H1 (cell line): ENCODE data around the gene UQCR10. TPM values are rescaled to one million over a fixed set of nuclear protein-coding genes. Genes with fewer than 3 reads are reported as not detected.

Experiments
- CTCF ChIA-PET: fragments of 300-600 bp; sonication (Branson Sonifier 250); formaldehyde crosslinking; loops from one replicate; lab custom pipeline; 2021; ENCODE audit not compliant: partially characterized antibody; lab: Charles Lee
- POLR2A ChIA-PET: fragments of 300-600 bp; sonication (Branson Sonifier 250); formaldehyde crosslinking; loops from one replicate; lab custom pipeline; 2021; ENCODE audit warnings: inconsistent platforms; ENCODE audit not compliant: partially characterized antibody; lab: Charles Lee
- DNase-seq, 2 experiments: peaks; one replicate each; pipeline versions ENCODE4 v3.0.0 to v3.0.0-alpha.2; 2010 to 2022; ENCODE audit warnings: low spot score in 2 of 2, low read depth in 1 of 2, mixed read lengths in 1 of 2
- FAIRE-seq: peaks from 2 replicates; lab custom pipeline; 2011; peaks lifted over from hg19 to GRCh38; lab: Jason Lieb, UNC
- H2AFZ ChIP-seq: 2 replicates; pipeline ENCODE4 v1.8.1; 2012; ENCODE audit warnings: low read length, inconsistent platforms
- H2AK5ac ChIP-seq: 2 replicates; pipeline ENCODE4 v1.6.1; 2013; ENCODE audit warnings: low read depth, low read length
- H2BK120ac ChIP-seq: replicated peaks from 2 replicates; pipeline ENCODE3; 2013; ENCODE audit warnings: low read depth, low read length, inconsistent platforms
- H2BK12ac ChIP-seq: 2 replicates; pipeline ENCODE4 v1.6.1; 2013; ENCODE audit warnings: low read depth, low read length
- H2BK15ac ChIP-seq: 2 replicates; pipeline ENCODE4 v1.6.1; 2013; ENCODE audit warnings: low read length
- H2BK20ac ChIP-seq: 2 replicates; pipeline ENCODE4 v1.6.1; 2013; ENCODE audit warnings: low read length
- H2BK5ac ChIP-seq: 2 replicates; pipeline ENCODE4 v1.6.1; 2013; ENCODE audit warnings: low read depth, low read length
- H3K14ac ChIP-seq: 2 replicates; pipeline ENCODE4 v1.6.1; 2013; ENCODE audit warnings: inconsistent platforms; ENCODE audit not compliant: insufficient read length
- H3K18ac ChIP-seq: 2 replicates; pipeline ENCODE4 v1.6.1; 2013; ENCODE audit warnings: low read length; ENCODE audit errors: extremely low read depth
- H3K23ac ChIP-seq: 2 replicates; pipeline ENCODE4 v1.6.1; 2013; ENCODE audit warnings: inconsistent platforms; ENCODE audit not compliant: insufficient read length
- H3K23me2 ChIP-seq: 2 replicates; pipeline ENCODE4 v1.6.1; 2013; ENCODE audit warnings: low read depth, low read length
- H3K27ac ChIP-seq: 2 replicates; pipeline ENCODE4 v1.6.1; 2011; ENCODE audit warnings: low read depth, low read length, inconsistent platforms
- H3K27me3 ChIP-seq, 4 experiments: replicated peaks in 1 of 4; 1 replicate in 1 of 4; 2 replicates in 3 of 4; pipeline versions ENCODE4 v1.6.1 to v1.8.1; 2011 to 2013; ENCODE audit warnings: low read length in 3 of 4, mild to moderate bottlenecking in 3 of 4, inconsistent platforms in 2 of 4, mixed read lengths in 2 of 4, moderate library complexity in 1 of 4; ENCODE audit not compliant: control insufficient read depth in 3 of 4, insufficient read depth in 3 of 4; ENCODE audit errors: extremely low read depth in 1 of 4
- H3K36me3 ChIP-seq, 4 experiments: 2 replicates each; pipeline versions ENCODE4 v1.6.1 to v1.8.1; 2011 to 2013; ENCODE audit warnings: mild to moderate bottlenecking in 4 of 4, low read length in 3 of 4, moderate library complexity in 2 of 4, control low read depth in 1 of 4, inconsistent platforms in 1 of 4; ENCODE audit not compliant: insufficient read depth in 4 of 4, control insufficient read depth in 2 of 4
- H3K4ac ChIP-seq: replicated peaks from 2 replicates; pipeline ENCODE3; 2013; ENCODE audit warnings: low read length, low read depth, mixed read lengths, inconsistent platforms; ENCODE audit not compliant: insufficient read length
- H3K4me1 ChIP-seq, 4 experiments: replicated peaks in 1 of 4; 1 replicate in 1 of 4; 2 replicates in 3 of 4; pipeline versions ENCODE4 v1.6.1 to v1.8.1; 2011 to 2013; ENCODE audit warnings: low read length in 3 of 4, inconsistent platforms in 2 of 4, mixed read lengths in 1 of 4; ENCODE audit not compliant: insufficient read depth in 4 of 4, control insufficient read depth in 3 of 4
- H3K4me2 ChIP-seq, 2 experiments: 2 replicates each; pipeline versions ENCODE4 v1.6.1 to v1.8.1; 2011 to 2013; ENCODE audit warnings: low read depth in 2 of 2, low read length in 2 of 2, control low read depth in 1 of 2, inconsistent platforms in 1 of 2, mild to moderate bottlenecking in 1 of 2; ENCODE audit not compliant: insufficient read depth in 1 of 2
- H3K4me3 ChIP-seq, 4 experiments: fragments of 200-600, 300-600 bp in 1 of 4; sonication (generic), shearing (Covaris generic), sonication (Bioruptor Twin) in 1 of 4; 2 replicates each; pipeline versions ENCODE4 v1.5.1 to v1.8.1; 2011 to 2016; ENCODE audit warnings: low read length in 4 of 4, low read depth in 3 of 4, control low read depth in 2 of 4, inconsistent platforms in 2 of 4, mild to moderate bottlenecking in 2 of 4, mixed read lengths in 1 of 4, moderate library complexity in 1 of 4; ENCODE audit not compliant: insufficient read depth in 2 of 4; ENCODE audit errors: extremely low read depth in 1 of 4
- H3K56ac ChIP-seq: replicated peaks from 2 replicates; pipeline ENCODE3; 2013; ENCODE audit warnings: low read depth, mild to moderate bottlenecking, mixed read lengths, low read length, inconsistent platforms; ENCODE audit not compliant: insufficient read length
- H3K79me1 ChIP-seq: 2 replicates; pipeline ENCODE4 v1.6.1; 2013; ENCODE audit warnings: low read depth, low read length, control low read depth
- H3K79me2 ChIP-seq, 2 experiments: 2 replicates each; pipeline versions ENCODE4 v1.6.1 to v1.8.1; 2012 to 2013; ENCODE audit warnings: low read length in 2 of 2, mild to moderate bottlenecking in 2 of 2, inconsistent platforms in 1 of 2; ENCODE audit not compliant: insufficient read depth in 2 of 2, control insufficient read depth in 1 of 2
- H3K9ac ChIP-seq, 4 experiments: replicated peaks in 1 of 4; 1 replicate in 1 of 4; 2 replicates in 3 of 4; pipeline versions ENCODE4 v1.6.1 to v1.8.1; 2011 to 2013; ENCODE audit warnings: low read depth in 3 of 4, low read length in 3 of 4, control low read depth in 2 of 4, mild to moderate bottlenecking in 2 of 4, moderate library complexity in 2 of 4, inconsistent platforms in 1 of 4; ENCODE audit errors: extremely low read depth in 1 of 4
- H3K9me3 ChIP-seq, 2 experiments: 2 replicates each; pipeline versions ENCODE4 v1.6.1 to v1.8.1; 2012 to 2013; ENCODE audit warnings: mild to moderate bottlenecking in 2 of 2, moderate library complexity in 2 of 2, control low read depth in 1 of 2, inconsistent platforms in 1 of 2, low read depth in 1 of 2, low read length in 1 of 2, mixed read lengths in 1 of 2; ENCODE audit not compliant: insufficient read depth in 2 of 2
- H4K20me1 ChIP-seq, 2 experiments: replicated peaks in 1 of 2; 2 replicates each; pipeline versions ENCODE3 to v1.8.1; 2011 to 2013; ENCODE audit warnings: inconsistent platforms in 2 of 2, low read length in 2 of 2, mild to moderate bottlenecking in 1 of 2; ENCODE audit not compliant: insufficient read depth in 2 of 2, control insufficient read depth in 1 of 2
- H4K5ac ChIP-seq: 2 replicates; pipeline ENCODE4 v1.6.1; 2013; ENCODE audit warnings: low read length, low read depth, mixed read lengths, inconsistent platforms; ENCODE audit not compliant: insufficient read length
- H4K8ac ChIP-seq: 2 replicates; pipeline ENCODE4 v1.8.0; 2013; ENCODE audit warnings: mild to moderate bottlenecking, moderate library complexity, low read length, inconsistent platforms; ENCODE audit not compliant: insufficient read depth; ENCODE audit errors: extremely low read depth
- H4K91ac ChIP-seq: replicated peaks from 2 replicates; pipeline ENCODE3; 2013; ENCODE audit warnings: low read length, mixed read lengths, inconsistent platforms; ENCODE audit not compliant: insufficient read length
- ASH2L ChIP-seq: fragments of 200-600, 300-600 bp; sonication (generic); IDR thresholded peaks from one replicate; pipeline ENCODE4 v1.7.1; 2017; ENCODE audit warnings: low read length
- GABPA ChIP-seq: IDR thresholded peaks from 2 replicates; pipeline ENCODE4 v1.6.1; 2011; ENCODE audit warnings: mild to moderate bottlenecking, low read length, moderate library complexity, borderline replicate concordance; ENCODE audit not compliant: insufficient read depth
- HDAC6 ChIP-seq: IDR thresholded peaks from one replicate; pipeline ENCODE4 v1.7.1; 2012; ENCODE audit warnings: low read depth, mild to moderate bottlenecking, inconsistent platforms, low read length, moderate library complexity
- KDM4A ChIP-seq: IDR thresholded peaks from one replicate; pipeline ENCODE4 v1.7.1; 2012; ENCODE audit warnings: low read depth, mild to moderate bottlenecking, moderate library complexity, low read length, inconsistent platforms; ENCODE audit not compliant: severe bottlenecking
- KDM5A ChIP-seq: fragments of 200-600 bp; IDR thresholded peaks from 2 replicates; pipeline ENCODE4 v1.7.1; 2012; ENCODE audit warnings: mild to moderate bottlenecking, low read length, inconsistent platforms, mixed read lengths
- NANOG ChIP-seq: IDR thresholded peaks from 2 replicates; pipeline ENCODE4 v1.6.1; 2011; ENCODE audit warnings: low read length, low read depth, mild to moderate bottlenecking, inconsistent platforms; ENCODE audit not compliant: insufficient read depth, poor library complexity, severe bottlenecking
- SP1 ChIP-seq: IDR thresholded peaks from 2 replicates; pipeline ENCODE4 v1.6.1; 2011; ENCODE audit warnings: low read depth, low read length
- TAF1 ChIP-seq: IDR thresholded peaks from 2 replicates; pipeline ENCODE4 v1.6.1; 2011; ENCODE audit warnings: mild to moderate bottlenecking, low read depth, low read length
- ZNF274 ChIP-seq: IDR thresholded peaks from 2 replicates; pipeline ENCODE4 v1.7.0; 2012; ENCODE audit warnings: low read length, borderline replicate concordance; ENCODE audit errors: extremely low read depth
- WGBS, 2 experiments: shearing (Covaris generic) in 1 of 2; methylation state at CpG; one replicate each; pipeline versions ENCODE4 v1.1.6 to v1.1.7; 2013 to 2015; ENCODE audit warnings: low lambda C conversion rate in 2 of 2, mixed read lengths in 2 of 2, inconsistent platforms in 1 of 2, low coverage in 1 of 2, missing lambda C conversion rate in 1 of 2; ENCODE audit not compliant: insufficient replicate concordance in 2 of 2, insufficient coverage in 1 of 2, insufficient read length in 1 of 2; ENCODE audit errors: extremely low coverage in 1 of 2, missing lambda C conversion rate in 1 of 2; 5-methylcytosine and 5-hydroxymethylcytosine counted together
- polyA plus RNA-seq, 7 experiments: library from polyadenylated mRNA; depleted of rRNA in 3 of 7; stranded (reverse) in 5 of 7; unstranded in 2 of 7; fragments of >200 nt in 5 of 7; fragments of 200-250 nt in 2 of 7; gene quantifications; 1 replicate in 5 of 7; 2 replicates in 1 of 7; 4 replicates in 1 of 7; pipeline versions ENCODE4 v1.2.1 to v1.2.3, GENCODE V29; 2011 to 2013; ENCODE audit warnings: missing spikeins in 2 of 7, mixed read lengths in 2 of 7
- total RNA-seq: library from RNA; stranded (reverse); fragmentation: NEBNext Ultra II Directional; extraction: Animal tissue kit (Norgen Biotek cat#: 25700); gene quantifications from 2 replicates; pipeline ENCODE4 v1.2.1, GENCODE V29; 2021
- TF ChIP-seq, protein P1 (sequence below), 3 experiments: IDR thresholded peaks; 1 replicate in 2 of 3; 2 replicates in 1 of 3; pipeline versions ENCODE4 v1.5.1 to v1.6.1; 2011; ENCODE audit warnings: low read length in 3 of 3, mild to moderate bottlenecking in 3 of 3, inconsistent platforms in 2 of 3, low read depth in 1 of 3, moderate library complexity in 1 of 3; ENCODE audit not compliant: insufficient read depth in 1 of 3; ENCODE audit errors: control extremely low read depth in 1 of 3
- TF ChIP-seq, protein P2 (sequence below): IDR thresholded peaks from 2 replicates; pipeline ENCODE4 v1.6.1; 2011; ENCODE audit warnings: low read depth, mild to moderate bottlenecking, low read length; ENCODE audit not compliant: insufficient read depth

UQCR10 gene
- total and polyA plus RNA-seq, 2 of the 8 experiments (the other 6 are each of a cell fraction or from before 2014, with no cell fraction given), result 102 to 260 TPM

DNA sequence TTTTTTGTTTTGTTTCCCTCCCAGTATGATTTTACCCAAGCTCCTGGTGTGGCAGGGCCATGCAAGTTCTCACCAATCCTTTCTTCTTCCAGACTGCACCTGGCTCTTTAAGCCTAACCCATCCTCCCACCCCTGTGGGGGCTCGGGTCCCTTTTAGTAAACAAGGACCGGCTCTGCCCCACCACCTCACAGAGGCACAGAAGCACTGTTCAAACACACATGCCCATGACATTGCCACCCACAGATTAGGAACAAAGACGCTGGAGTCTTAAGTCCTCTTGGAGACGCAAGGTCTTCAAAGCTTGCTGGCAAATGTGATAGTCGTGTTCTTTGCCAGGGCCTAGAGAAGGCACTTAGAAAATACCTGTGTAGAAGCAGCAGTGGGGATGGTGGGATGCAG is 18.9 kb downstream of the UQCR10 start:
- H3K4ac ChIP-seq, result no peak overlapping the region
- no peak overlapping the region for H3K27ac ChIP-seq
- no peak overlapping the region for H2BK120ac ChIP-seq
- H4K5ac ChIP-seq, result no peak overlapping the region
- DNase-seq, result no peak
- H3K23me2 ChIP-seq, result no peaks in the 10 kb centered on the region
- peaks cover 0 to 2% (median 0%) of the 10 kb centered on the region in 4 experiments; a peak in 1 of 7 replicates for H3K4me1 ChIP-seq
- H2BK12ac ChIP-seq, result no peak overlapping the region
- H3K79me1 ChIP-seq, result no peaks in the 10 kb centered on the region
- no peak overlapping the region for H3K4me2 ChIP-seq
- H3K79me2 ChIP-seq, result no peaks in the 10 kb centered on the region
- H2BK20ac ChIP-seq, result no peak overlapping the region
- no peak overlapping the region for H3K23ac ChIP-seq
- no peaks in the 10 kb centered on the region for H3K9me3 ChIP-seq
- H3K14ac ChIP-seq, result no peak overlapping the region
- H2AFZ ChIP-seq, result no peak overlapping the region
- H2BK5ac ChIP-seq, result no peak overlapping the region
- H4K20me1 ChIP-seq, result peaks cover 0 to 1% of the 10 kb centered on the region in 2 experiments
- no peak overlapping the region for H3K18ac ChIP-seq
- H3K9ac ChIP-seq, result no peak overlapping the region
- no peak overlapping the region for H3K4me3 ChIP-seq
- H4K8ac ChIP-seq, result no peak overlapping the region
- WGBS, 2 experiments, result 79% methylated on average over 5 of the region's 5 CpGs; no CpG with 5 or more reads in 1 of the 2 experiments
- H2AK5ac ChIP-seq, result no peak overlapping the region
- no peak overlapping the region for H2BK15ac ChIP-seq
- H3K56ac ChIP-seq, result no peak overlapping the region
- H4K91ac ChIP-seq, result no peak overlapping the region
- H3K27me3 ChIP-seq, result no peaks in the 10 kb centered on the region
- ChIA-PET CTCF (interaction anchor here (0.8 to 5.4 kb wide), 2 partner anchors 13 kb away, joined by 3 to 33 read pairs; no protein-coding TSS in a partner anchor), POLR2A (interaction anchor here (0.9 to 2.3 kb wide), 3 partner anchors 10 to 96 kb away, joined by 3 to 6 read pairs (median 4); partner anchors contain the start of gene ZMAT5)
- peaks cover 0 to 14% (median under 1%) of the 10 kb centered on the region in 4 experiments; a peak in 2 of 8 replicates for H3K36me3 ChIP-seq
- FAIRE-seq, result no peak
- no peak for TF ChIP-seq ASH2L
- TF ChIP-seq GABPA, result no peak
- no peak for TF ChIP-seq KDM5A
- TF ChIP-seq HDAC6, result no peak
- no peak for TF ChIP-seq KDM4A
- no peak for TF ChIP-seq ZNF274
- TF ChIP-seq, protein P1, sequence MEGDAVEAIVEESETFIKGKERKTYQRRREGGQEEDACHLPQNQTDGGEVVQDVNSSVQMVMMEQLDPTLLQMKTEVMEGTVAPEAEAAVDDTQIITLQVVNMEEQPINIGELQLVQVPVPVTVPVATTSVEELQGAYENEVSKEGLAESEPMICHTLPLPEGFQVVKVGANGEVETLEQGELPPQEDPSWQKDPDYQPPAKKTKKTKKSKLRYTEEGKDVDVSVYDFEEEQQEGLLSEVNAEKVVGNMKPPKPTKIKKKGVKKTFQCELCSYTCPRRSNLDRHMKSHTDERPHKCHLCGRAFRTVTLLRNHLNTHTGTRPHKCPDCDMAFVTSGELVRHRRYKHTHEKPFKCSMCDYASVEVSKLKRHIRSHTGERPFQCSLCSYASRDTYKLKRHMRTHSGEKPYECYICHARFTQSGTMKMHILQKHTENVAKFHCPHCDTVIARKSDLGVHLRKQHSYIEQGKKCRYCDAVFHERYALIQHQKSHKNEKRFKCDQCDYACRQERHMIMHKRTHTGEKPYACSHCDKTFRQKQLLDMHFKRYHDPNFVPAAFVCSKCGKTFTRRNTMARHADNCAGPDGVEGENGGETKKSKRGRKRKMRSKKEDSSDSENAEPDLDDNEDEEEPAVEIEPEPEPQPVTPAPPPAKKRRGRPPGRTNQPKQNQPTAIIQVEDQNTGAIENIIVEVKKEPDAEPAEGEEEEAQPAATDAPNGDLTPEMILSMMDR (IDR thresholded peaks at IDR 0.05; ENCODE audit: control extremely low read depth in 1 of 3, insufficient read depth in 1 of 3, low read depth in 1 of 3, low read length in 3 of 3), result no peak
- no peak for TF ChIP-seq TAF1
- no peak for TF ChIP-seq SP1
- no peak for TF ChIP-seq NANOG
- TF ChIP-seq, protein P2, sequence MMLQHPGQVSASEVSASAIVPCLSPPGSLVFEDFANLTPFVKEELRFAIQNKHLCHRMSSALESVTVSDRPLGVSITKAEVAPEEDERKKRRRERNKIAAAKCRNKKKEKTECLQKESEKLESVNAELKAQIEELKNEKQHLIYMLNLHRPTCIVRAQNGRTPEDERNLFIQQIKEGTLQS, result no peak
